ENCODE data around the gene NFATC1.
A peak's percentile ranks its signal among the peaks of the same experiment; 100 is the strongest.

The NFATC1 gene

GRCh38 chr18:79411614-79412526, 16.1 kb downstream of the NFATC1 start:
- H3K27ac ChIP-seq = no peak overlapping the region
- TF ChIP-seq CTCF (conservative IDR thresholded peaks at IDR 0.05) (no peak), ZFX (IDR thresholded peaks at IDR 0.05) (no peak)

GRCh38 chr18:79413025-79413424, 17.3 kb downstream of the NFATC1 start:
- peak overlapping the region; percentile 61 for H3K27ac ChIP-seq
- TF ChIP-seq ZFX (IDR thresholded peaks at IDR 0.05) = no peak
- TF ChIP-seq CTCF (conservative IDR thresholded peaks at IDR 0.05) = no peak

GRCh38 chr18:79413426-79413825, 17.7 kb downstream of the NFATC1 start:
- H3K27ac ChIP-seq = peak overlapping the region; percentile 61
- TF ChIP-seq CTCF (conservative IDR thresholded peaks at IDR 0.05) (no peak), ZFX (IDR thresholded peaks at IDR 0.05) (no peak)

GRCh38 chr18:79413901-79414300, 18.2 kb downstream of the NFATC1 start:
- H3K27ac ChIP-seq = peak overlapping the region; percentile 61
- no peak for TF ChIP-seq CTCF (conservative IDR thresholded peaks at IDR 0.05)
- no peak for TF ChIP-seq ZFX (IDR thresholded peaks at IDR 0.05)

GRCh38 chr18:79416022-79416676, 20.4 kb downstream of the NFATC1 start:
- TF ChIP-seq ZFX (IDR thresholded peaks at IDR 0.05) = no peak
- TF ChIP-seq CTCF (conservative IDR thresholded peaks at IDR 0.05) = no peak
- H3K27ac ChIP-seq = no peak overlapping the region

GRCh38 chr18:79416677-79417052, 20.9 kb downstream of the NFATC1 start:
- TF ChIP-seq CTCF (conservative IDR thresholded peaks at IDR 0.05) (no peak), ZFX (IDR thresholded peaks at IDR 0.05) (no peak)
- H3K27ac ChIP-seq = no peak overlapping the region

- TF ChIP-seq ZFX (IDR thresholded peaks at IDR 0.05) (no peak), CTCF (conservative IDR thresholded peaks at IDR 0.05) (no peak)
Measured at GRCh38 chr18:79418236-79418635, 22.5 kb downstream of the NFATC1 start.

More at GRCh38 chr18:79418236-79418635, 22.5 kb downstream of the NFATC1 start:
- no peak overlapping the region for H3K27ac ChIP-seq

Measured in C4-2B (cell line).